DMS153 (cell line): ENCODE results near the gene H1-8.

Experiments
- DNase-seq: peaks from one replicate; lab custom pipeline; 2025; lab: John Stamatoyannopoulos, UW

H1-8 gene

DNA sequence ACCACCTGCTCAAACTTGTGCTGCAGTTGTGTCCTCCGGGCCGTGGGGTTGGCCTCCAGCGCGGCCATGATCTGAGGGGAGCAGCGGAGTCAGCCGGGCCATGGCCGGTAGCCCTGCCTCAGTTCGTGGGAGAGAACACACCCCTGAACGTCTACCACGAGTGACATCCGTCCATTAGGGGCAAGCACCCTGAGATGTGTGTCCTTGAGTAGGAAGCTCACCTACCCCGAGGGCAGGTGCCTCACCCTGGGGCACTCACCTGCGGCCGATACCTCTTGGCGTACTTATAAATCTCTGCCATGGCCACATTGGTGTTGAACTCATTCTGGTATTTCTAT is 13.4 kb downstream of the H1-8 start:
- DNase-seq: no peak

- no peak for DNase-seq
These were observed 14.0 kb downstream of the H1-8 start for GRCh38 chr3:129556890-129557547.

DNA sequence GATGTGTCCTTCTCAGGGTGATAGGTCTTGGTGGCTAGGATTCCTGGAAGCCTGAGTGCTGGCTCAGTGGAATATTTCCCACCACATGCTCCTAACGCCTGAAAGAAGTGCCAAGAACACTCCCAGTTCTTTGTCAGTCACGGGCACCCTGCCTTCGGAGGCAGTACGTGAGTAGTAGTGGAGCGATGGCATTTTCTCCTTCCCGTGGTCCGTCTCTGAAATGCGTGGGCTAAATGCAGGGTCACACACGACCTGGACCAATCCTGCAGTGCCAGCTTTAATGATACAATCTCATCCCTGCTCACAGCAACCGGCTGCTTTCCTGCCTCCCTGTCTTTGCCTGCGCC is 14.5 kb downstream of the H1-8 start:
- no peak for DNase-seq

- DNase-seq: no peak
These were observed 15.3 kb downstream of the H1-8 start for GRCh38 chr3:129558081-129558771.

DNA sequence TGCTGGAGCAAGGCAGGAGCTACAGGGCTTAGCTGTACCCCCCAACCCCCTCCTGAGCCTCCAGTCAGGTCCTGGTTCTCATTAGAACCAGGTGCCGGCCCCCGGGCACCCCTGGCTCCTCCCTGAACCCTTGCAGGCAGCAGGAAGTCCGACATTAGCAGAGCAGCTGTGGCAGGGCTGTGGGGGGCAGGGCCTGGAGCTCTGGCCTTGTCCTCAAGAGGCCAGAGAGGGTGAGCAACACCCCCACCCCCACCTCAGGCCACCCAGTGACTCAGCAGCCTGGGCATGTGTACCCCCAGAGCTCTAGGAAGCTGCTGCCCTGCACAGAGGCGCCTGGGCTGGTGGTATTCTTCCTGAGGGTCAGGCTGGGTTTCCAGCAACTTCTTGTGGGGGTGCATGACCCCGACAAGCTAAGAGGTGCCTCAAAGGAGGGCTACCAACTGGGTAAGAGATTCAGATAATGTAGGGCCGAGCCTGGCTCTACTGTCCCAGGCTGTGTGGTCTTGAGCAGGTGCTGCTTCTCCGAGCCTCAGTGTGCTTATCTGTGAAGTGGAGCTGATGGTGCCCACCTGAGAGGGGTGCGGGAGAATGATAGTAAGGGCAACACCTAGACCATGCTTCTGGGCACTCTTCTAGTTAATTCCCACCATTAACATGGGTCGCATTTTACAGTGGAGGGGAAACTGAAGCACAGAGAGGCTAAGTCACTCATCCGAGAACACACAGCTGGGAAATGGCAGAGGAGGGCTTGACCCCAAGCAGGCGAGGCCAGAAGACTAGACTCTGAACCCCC is 16.0 kb downstream of the H1-8 start:
- no peak for DNase-seq

DNA sequence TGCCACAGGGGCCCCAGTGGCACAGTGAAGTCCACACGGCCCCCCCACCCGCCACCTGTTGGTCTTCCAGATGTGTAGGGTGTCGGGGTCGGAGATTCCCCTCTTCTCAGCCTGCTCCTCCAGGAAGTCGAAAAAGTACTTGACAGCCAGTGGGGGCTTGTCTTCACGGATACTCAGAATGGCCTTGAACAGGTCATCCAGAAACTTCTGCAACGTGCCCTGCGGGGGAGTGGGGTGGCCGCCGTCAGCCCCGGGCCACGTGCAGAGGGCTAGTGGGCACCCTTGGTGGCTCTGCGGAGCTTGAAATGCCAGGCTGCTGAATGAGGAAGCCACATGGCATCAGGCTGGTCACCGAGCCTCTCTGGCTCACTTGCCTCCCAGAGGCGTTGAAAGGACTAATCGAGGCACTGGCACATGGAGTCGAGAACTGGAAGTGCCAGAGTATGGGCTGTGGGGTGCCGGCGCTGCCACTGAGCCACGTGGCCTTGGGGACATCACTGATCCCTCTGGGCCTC is 16.6 kb downstream of the H1-8 start:
- no peak for DNase-seq

DNA sequence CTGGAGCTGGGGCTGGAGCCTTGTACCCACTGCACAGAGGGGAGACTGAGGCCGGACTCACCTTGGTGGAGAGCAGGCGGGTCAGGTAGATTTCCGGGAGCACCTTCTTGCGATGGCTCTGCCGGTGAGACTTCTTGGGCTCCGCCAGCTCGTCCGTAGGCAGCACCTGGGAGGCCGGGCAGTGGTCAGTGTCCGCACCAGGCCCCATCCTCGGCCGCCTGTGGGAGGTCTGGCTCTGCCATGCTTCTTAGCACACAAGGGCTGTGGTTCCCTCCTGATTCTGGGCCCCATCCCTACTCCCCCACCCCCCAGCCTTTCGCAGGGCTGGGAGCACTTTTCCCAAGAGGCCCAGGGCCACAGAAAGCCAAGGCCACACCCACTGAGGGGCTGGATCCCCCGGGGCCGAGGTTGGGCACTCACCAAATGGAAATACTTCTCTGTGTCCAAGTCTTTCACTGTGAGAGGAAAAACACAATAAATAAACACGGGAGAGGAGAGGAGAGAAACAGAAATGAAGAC is 17.4 kb downstream of the H1-8 start:
- DNase-seq: no peak

DNA sequence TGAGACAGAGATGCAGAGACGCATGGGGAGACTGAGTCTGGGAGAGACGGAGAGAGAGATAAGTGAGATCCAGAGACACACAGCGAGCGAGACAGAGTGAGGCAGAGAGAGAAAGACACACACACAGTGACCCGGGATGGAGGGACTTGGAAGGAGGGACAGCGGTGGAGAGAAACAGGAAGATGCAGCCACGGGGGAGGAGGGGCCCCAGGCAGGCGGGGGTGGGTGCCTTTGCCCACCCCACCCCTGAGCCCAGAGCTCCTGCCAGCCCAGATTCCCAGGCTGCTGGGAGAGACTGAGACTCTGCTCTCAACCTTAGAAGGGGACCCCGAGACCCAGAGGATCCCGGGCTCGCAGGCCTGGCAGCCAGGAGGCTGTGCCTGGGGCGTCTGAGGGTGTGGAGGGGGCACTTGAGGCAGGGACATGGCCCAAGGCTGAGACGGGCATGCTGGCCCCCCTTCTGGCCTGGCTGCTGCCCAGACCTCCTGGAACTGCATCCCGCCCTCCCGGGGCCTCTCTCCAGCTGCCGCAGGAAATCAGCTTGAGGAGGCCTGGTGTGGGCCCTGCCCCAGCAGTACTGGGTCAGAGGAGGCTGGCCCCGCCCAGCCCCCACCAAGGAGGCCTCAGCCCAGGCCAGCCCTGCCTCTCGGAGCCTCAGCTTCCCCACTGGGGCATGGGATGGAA is 18.1 kb downstream of the H1-8 start:
- DNase-seq: no peak

- DNase-seq: no peak
These were observed 18.8 kb downstream of the H1-8 start for GRCh38 chr3:129561619-129562248.

DNA sequence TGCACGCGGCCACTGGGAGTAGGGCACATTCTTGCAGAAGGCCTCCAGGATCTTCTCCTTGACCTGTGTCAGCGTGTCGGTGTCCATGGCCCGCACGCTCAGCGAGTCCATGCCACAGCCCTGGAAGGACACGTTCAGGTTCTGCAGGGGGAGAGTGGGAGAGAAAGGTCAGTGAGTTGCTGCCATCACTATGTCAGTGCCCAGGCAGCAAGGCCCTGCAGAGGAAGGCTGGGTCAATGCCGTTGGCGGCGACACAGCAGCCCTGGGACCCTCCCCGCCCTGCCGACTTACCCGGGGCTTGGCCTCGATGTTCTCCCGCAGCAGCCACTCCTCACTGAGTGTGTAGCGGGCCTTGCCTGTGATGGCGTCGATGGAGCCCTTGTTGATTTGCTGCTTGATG is 19.8 kb downstream of the H1-8 start:
- no peak for DNase-seq

GRCh38 chr3:129563332-129563731 is 20.4 kb downstream of the H1-8 start:
- DNase-seq: no peak

DNA sequence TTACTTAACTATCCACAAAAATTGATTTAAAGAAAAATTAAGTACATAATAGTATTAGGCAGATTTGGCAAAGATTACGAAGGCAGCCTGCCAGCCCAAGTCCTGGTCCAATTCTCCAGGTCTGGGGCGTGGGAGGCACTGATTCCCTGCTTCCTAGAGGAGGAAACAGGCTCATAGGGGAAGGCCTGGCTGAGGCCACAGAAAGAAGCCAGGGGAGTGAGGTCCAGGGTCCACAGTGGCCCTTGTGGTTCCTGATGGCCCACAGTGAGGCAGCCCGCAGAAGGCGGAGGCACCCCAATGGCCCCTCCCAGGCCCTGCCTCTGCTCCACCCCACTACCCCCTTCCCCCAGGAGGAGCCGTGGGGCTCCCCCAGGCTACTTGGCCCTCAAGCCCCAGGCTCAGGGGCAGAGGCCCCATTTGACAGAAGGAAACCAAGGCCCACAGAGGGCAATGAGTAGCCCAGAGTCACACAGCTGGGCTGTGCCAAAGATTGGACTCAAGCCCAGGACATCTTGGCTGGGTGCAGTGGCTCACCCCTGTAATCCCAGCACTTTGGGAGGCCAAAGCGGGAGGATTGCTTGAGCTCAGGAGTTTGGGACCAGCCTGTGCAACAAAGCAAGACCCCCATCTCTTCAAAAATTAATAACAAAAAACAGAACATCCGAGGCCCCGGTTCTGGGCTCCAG is 21.0 kb downstream of the H1-8 start:
- DNase-seq: no peak

DNA sequence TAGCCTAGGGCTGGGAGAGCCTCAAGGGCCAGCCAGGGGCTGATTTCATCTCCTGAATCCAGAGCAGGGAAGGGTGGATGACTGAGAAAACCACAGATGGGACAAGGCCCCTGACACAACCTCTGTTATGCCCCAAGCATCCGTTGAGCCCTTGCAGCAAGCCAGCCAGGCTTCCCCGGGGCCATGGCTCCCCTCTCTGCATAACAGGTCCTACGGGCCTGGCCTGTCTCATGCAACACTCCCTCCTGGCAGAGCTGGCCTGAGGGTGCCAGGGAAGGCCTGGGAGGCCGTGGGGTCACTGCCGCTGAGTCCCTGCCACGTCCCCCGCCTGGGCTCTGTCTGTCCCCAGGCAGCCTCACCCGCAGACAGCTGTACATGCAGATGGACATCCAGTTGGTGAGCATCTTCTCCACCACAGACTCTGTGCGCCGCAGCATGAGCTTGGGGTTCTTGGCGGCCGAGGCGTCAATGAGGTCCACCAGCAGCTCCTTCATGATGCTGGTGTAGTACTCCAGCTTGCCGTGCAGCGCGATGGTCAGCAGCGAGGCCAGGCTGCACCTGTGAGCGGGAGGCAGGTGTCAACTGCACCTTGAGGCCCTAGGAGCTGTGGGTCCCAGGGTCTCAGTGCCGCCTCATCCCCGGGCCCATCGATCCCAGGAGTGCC is 22.1 kb downstream of the H1-8 start:
- no peak for DNase-seq

GRCh38 chr3:129565902-129566301 is 22.9 kb downstream of the H1-8 start:
- DNase-seq: no peak

GRCh38 chr3:129567176-129567705 is 24.3 kb downstream of the H1-8 start:
- no peak for DNase-seq

- no peak for DNase-seq
These were observed 25.0 kb downstream of the H1-8 start for GRCh38 chr3:129567939-129568338.

DNA sequence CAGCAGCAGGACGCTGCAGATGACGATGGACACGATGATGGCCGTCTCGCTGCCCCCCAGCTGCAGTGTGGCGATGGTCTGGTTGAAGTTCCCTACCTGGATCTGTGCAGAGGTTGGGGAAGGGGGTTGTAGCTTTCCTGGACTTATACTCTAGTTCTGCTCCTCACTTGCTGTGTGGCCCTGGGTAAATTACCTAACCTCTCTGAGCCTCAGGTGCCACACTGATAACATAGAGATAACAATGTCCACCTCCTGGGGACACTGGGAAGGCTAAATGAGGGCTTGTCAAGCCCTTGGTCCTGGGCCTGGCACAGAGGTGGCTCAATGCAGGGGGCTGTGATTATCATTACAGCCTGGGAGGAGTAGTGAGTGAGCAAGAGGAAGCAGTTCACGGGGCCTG is 26.9 kb downstream of the H1-8 start:
- DNase-seq: no peak

GRCh38 chr3:129571605-129572547 is 28.9 kb downstream of the H1-8 start:
- no peak for DNase-seq

DNA sequence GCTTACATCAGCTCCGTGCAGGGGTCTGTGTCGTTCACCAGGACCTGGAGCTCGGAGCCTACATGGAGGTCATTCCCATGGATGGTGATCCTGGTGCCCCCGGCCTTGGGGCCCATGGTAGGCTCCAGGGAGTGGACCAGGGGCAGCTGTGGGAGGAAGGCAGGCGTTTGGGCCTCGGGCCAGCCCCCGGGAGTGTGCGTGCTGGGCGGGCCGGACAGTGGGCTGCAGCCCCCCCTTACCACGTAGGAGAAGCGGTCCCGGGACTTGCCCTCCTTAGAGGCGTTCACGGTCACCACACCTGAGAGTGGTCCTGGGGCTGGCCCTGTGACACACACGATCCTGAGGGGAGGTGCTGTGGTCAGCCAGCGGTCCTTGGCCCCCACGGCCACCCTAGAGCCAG is 29.6 kb downstream of the H1-8 start:
- no peak for DNase-seq
